GM08714 (cell line): ENCODE measurements around the gene ATL1.

Experiments used
- H3K4me3 ChIP-seq: fragments of 200-500 bp; sonication (Bioruptor generic); 2 replicates; pipeline ENCODE4 v1.5.1; 2014; ENCODE audit warnings: mild to moderate bottlenecking, low read length, inconsistent platforms
- ZNF274 ChIP-seq: IDR thresholded peaks from 2 replicates; pipeline ENCODE4 v1.6.1; 2012; ENCODE audit warnings: mild to moderate bottlenecking, low read depth, low read length

Gene ATL1

DNA sequence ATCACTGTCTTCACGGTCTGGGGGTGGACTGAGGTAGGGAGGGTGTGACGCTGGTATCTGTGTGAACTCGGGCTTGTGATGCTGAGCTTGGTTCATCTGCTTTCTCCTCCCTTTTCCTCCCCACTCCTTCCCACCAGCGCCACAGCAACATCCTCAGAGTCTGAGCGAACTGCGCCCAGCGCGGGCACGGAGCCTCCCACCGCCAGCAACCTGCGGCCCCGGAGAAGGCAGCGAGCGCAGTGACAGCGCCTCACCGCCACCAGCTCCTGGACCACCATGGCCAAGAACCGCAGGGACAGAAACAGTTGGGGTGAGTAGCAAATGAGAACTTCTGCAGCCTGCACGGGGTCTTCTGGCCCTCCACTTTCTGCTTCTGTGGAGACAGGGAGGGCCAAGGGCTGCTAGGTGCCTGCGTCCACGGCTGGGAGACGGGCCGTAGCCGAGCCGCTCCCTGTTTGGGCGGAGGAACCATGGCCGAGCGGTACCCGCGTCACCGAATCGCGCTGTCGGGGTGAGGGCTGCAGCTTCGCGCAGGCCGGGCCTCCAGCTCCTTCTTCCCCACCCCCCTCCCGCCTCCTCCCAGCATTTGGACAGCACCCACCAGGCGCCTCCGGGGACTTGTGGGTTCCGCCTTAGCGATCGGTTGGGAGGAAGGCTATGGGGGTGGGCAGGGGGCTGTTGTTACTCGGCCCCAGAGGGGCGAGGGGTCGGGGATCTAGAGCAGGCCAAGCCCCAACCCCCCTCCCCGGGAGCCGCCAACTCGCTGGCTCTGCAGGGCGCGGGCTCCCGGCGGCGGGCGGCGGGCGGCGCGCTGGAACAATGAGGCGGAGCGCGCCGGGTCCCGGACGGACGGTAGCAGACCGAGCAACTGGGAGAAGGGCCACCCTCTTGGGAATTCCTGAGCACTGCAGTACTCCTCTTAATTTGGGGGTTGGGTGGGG is at the start of gene ATL1:
Gene ATL1, plus strand, starts transcription at position 156 of the 941 bp plus-strand sequence. Its CDS starts 121 bp downstream, at position 277.
- TF ChIP-seq ZNF274, result no peak

DNA sequence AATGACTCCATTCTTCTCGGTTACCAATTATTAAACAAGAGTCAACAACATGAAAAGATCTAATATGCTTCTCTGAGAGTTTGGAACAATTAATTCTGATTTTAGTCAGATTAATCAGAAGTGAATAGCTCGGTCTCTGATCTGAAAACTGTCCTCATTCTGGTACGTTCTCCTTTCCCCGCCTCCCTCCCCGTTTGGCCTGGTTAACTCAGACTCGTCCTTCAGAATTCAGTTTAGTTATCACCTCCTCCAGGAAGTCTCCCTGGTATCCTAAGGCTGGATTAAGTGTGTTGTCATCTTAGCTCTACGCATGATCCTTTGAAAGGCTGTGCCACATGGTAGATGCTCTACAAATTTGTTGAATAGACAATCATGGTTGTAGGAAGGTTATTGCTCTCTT is 49.8 kb upstream of the ATL1 start:
- H3K4me3 ChIP-seq, result no peak overlapping the region
- TF ChIP-seq ZNF274, result no peak

More for the DNA sequence above, at the start of gene ATL1:
- peak within 1 kb of the TSS; percentile 47 for H3K4me3 ChIP-seq

DNA sequence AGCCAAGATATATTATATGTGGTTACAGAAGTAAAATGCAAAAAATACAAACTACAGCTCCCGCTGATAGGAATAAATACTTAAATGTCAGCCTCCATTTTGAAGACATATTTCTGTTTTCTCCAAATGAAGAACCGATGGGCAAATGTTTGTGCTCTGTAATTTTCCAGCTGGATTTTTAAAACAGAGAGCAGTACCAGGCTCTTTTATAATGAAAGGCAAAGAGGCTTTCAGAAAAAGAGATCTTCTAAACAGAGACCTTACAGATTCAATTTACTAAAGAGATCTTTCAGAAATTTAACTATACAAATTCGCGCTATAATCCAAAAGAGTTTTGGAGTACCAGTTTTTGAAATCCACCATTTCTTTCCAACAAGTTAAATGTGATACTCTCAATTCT is 47.5 kb upstream of the ATL1 start:
- no peak for TF ChIP-seq ZNF274
- no peak overlapping the region for H3K4me3 ChIP-seq

DNA sequence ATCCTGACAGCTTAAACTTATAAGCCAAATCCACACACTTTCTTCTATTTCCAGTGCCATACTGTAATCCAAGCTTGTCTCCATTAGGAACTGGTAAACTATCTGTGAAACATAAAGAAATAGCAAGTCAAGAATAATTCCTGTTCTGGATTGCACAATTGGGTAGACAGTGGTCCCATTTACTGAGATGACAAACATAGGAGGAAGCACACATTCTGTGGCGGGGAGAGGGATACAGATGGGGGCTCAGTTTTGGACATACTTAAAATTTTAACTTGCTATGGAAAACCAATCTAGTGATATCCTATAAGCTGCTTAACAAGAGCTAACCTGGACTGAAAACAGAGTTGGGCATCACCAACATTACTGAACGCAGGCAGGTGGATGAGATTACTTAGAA is 43.9 kb upstream of the ATL1 start:
- no peak overlapping the region for H3K4me3 ChIP-seq
- TF ChIP-seq ZNF274, result no peak

DNA sequence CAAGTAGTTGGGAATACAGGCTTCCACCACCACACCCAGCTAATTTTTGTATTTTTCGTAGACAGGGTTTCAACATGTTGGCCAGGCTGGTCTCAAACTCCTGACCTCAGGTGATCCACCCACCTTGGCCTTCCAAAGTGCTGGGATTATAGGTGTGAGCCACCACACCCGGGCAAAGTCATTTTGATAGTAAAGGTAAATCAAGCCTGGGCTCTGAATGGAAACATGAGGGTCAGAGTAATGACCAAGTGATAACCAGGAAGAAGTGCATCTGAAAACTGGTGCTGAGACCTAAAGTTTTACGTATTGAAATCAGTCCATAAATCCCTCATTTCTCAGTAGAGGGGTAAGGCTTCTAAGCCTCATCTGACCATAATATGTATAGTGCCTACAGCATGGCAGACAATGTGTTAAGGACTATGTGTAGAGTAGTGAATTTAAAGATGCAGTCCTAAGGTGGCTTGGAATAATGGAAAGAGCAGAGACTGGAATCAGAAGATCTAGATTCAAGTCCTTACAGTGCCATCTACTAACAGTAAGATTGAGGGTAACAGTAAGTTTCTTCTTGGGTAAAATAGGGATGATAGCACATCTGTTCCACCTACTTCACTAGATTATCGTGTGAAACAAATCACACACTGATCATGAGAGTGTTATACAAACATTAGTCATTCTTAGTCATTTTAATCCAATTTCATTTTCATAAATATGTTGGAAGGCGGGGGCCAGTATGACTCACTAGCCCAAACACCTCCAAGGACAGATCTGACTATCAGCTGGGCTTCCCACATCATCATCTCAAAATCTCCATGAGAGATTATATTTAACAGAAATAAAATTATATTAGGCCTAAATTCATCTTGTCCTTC is 38.8 kb upstream of the ATL1 start:
- no peak overlapping the region for H3K4me3 ChIP-seq
- TF ChIP-seq ZNF274, result no peak

DNA sequence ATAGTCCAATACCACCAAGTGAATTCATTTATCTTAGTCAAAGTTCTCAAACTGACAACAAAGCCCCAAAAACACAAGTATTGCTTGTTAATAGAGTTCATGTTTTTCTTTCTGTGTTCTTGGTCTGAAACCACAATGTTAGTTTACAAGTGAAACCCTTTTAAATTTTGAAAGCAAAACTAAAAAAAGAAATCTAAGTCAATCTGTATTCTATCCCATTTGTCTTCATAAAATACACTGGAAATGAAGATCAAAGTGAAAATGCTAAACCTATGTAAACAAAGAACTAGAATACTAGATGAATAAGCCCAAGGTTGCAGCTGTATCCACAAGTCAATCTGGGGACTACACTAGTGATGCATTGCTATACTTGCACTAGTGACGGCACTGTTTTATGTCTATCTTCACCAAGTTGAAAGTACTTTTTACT is 38.0 kb upstream of the ATL1 start:
- TF ChIP-seq ZNF274, result no peak
- H3K4me3 ChIP-seq, result no peak overlapping the region; the same call in 1 of the 2 replicates

DNA sequence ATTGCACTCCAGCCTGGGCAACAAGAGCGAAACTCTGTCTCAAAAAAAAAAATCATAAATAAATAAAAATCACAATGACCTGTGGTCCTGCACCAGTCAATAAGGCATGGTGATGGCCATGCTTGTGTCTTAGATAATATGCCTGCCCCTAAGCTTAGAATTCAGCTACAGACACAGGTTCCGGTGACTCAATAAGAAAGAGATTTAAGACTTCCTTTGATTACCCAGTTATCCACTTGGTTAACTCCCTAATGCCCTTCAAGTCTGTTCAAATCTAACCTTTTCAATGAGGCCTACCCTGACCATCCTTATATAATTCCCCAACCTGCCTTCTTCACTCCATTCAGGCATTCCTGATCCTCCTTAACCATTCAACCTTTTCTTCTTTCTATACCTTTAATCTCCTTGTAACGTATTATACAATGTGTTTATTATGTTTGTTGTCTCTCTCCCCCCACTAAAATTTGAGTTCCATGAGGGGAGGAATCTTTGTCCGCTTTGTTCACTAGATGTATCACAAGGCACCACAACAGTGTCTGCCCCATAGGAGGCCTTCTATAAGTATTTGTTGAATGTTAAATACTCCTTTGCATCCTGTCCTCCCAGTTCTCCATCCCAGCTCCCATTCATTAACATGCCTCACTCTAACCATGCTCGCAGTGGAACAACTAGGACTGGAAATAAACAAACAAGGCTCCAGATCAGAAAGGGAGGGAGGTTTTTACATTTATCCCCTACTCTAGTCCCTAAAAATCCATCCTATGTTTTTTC is 36.5 kb upstream of the ATL1 start:
- H3K4me3 ChIP-seq, result no peak overlapping the region

DNA sequence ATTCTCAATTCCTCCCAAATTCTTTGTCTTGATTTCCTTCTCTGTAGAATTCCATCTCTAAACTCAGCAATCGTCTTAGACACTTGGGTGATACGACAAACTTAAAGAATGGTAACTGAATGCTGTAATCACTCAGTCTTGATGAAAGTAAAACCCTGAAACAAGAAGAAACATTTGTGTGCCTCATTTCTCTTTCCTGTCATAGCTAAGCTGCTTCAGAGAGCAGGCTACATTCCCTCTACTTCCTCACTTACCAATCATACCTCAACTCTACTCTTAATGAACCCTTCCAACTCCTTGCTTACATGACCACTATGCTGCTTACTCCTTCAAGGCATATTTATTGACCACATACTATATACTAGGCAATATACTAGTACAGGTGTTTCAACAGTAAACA is 35.9 kb upstream of the ATL1 start:
- no peak for TF ChIP-seq ZNF274
- no peak overlapping the region for H3K4me3 ChIP-seq

More for the DNA sequence above, 36.5 kb upstream of the ATL1 start:
- TF ChIP-seq ZNF274, result no peak

DNA sequence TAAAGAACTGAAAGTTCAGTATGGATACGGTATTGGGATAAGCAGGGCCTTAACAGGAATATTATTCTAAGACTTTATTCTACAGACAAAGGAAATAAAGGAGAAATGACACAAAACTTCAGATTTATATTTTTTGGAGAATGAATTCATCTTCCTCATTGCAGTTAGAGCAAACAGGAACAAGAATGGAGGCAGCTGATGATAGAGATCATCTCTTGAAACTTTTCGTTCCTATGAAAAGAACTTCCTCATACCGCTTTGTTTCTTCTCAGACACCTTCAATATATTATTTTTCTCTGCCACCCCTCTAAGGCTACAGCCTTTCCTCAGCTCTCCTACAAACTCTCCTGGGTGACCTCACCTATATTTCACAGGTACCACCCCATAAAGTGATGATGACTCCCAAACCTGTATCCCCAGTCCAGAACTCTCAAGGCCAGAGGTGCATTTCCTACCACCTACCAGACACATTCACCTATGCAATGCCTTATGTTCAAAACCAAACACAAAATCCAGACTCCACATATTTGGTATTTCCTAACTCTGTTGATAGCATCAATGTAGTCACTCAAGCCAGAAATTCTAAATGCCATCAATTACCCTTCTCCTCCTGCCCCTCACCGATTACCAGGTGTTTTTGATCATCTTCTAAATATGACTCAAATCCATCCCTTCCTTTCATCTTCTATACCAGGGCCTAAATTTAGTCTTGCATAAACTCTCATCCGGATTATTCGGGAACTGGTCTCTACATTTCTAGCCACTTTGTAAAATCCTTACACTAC is 35.0 kb upstream of the ATL1 start:
- TF ChIP-seq ZNF274, result no peak
- no peak overlapping the region for H3K4me3 ChIP-seq

DNA sequence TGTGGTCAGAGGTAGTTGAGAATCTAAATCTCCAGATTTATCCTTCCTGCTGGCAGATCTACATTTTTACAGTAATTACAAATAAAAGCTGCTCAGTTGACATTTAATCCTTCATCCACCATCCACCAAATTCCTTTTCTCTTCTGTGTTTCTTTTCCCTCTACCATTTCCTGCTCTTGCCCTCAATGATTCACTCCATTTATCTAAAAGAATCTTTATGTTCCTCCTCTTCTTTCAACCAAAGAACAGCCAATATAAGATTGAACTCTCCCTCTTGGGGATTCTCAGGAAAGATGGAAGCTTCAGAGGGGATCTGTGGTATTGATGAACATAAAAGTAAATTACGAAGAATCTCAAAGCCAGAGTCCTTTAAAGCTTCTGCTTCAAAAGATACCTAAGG is 31.9 kb upstream of the ATL1 start:
- H3K4me3 ChIP-seq, result no peak overlapping the region
- TF ChIP-seq ZNF274, result no peak

DNA sequence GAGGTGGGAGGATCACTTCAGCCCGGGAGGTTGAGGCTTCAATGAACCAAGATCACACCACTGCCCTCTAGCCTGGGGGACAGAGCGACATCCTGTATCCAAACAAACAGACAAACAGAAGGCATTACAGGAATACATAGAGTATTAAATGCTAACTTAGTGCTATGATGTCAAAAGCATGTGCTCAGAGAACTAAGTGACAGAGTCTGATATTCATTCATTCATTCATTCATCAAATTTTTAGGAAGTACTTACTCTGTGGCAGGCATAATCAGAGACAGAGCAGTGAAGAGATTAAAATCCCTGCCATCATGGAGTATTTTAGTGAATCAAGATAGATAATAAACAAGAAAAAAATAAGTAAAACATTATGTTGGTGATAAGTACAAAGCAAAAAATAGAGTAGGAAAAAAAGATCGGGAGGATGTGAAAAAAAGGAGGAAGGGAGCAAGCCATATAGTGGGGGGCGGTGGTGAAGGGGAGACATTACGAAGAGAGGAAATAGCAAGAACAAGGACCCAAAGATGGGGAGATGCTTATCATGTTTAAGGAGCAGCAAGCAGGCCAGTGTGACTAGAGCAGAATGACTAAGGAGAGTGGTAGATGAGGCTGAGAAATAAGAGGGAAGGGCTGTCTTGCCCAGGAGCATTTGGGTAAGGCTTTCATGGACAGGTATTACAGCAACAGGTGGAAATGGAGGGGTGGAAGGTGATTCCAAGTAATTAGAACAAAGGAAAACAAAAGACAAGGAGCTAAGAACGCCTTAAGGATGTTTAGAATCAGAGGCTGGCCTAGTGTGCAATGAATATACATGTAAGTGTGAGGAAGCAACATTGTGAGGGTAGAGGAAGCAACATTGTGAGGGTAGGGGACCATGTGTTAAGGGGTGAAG is 30.4 kb upstream of the ATL1 start:
- TF ChIP-seq ZNF274, result no peak
- H3K4me3 ChIP-seq, result no peak overlapping the region

DNA sequence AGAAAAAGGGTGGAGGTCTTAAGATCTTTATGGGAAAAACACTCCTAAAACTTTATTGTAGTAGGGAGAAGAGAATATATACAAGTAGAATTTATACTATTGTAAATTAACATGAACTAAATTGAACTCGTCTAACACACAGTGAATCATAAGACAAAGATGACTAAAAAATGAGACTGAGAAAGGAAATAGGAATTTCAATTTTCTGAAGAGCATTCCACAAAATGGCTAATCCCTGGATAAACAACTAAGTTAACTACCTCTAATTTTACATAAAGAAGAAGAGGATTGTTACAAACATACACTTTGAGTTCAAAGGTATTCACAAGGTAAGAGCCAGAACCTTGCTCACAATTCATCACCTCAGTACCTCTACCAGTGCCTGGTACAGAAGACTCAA is 29.6 kb upstream of the ATL1 start:
- TF ChIP-seq ZNF274, result no peak
- H3K4me3 ChIP-seq, result peak overlapping the region; percentile 11; the same call in 1 of the 2 replicates
